T1000 (cell line): ENCODE data around the gene GMEB2.

Experiments
- DNase-seq: peaks from one replicate; lab custom pipeline; 2025; ENCODE audit warnings: mixed read lengths; lab: John Stamatoyannopoulos, UW

The GMEB2 gene

GRCh38 chr20:63589261-63590217, 37.4 kb downstream of the GMEB2 start:
- no peak for DNase-seq

- no peak for DNase-seq
These were observed 38.3 kb downstream of the GMEB2 start for GRCh38 chr20:63588641-63589041.

- DNase-seq = no peak
These were observed 38.9 kb downstream of the GMEB2 start for GRCh38 chr20:63587776-63588591.

DNA sequence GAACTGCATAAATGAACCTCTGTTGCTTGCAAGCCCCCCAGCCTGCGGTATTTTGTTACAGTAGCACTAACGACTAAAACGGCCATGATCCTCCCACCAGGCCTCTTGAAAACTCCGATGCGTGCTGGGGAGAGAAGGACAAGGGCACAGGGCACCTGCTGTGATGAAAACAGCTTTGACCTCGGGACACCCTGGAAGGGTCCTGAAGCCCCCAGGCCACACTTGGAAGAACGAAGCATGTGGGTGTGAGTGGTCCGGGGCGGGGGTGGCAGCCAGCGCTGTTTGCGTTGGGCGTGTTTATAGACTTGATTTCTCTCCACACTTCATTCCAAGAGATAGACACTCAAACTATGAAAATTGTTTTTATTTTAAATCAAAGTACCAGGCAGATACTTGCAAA, 39.6 kb downstream of the GMEB2 start:
- DNase-seq = no peak

- DNase-seq = no peak
These were observed 40.1 kb downstream of the GMEB2 start for GRCh38 chr20:63586797-63587196.

DNA sequence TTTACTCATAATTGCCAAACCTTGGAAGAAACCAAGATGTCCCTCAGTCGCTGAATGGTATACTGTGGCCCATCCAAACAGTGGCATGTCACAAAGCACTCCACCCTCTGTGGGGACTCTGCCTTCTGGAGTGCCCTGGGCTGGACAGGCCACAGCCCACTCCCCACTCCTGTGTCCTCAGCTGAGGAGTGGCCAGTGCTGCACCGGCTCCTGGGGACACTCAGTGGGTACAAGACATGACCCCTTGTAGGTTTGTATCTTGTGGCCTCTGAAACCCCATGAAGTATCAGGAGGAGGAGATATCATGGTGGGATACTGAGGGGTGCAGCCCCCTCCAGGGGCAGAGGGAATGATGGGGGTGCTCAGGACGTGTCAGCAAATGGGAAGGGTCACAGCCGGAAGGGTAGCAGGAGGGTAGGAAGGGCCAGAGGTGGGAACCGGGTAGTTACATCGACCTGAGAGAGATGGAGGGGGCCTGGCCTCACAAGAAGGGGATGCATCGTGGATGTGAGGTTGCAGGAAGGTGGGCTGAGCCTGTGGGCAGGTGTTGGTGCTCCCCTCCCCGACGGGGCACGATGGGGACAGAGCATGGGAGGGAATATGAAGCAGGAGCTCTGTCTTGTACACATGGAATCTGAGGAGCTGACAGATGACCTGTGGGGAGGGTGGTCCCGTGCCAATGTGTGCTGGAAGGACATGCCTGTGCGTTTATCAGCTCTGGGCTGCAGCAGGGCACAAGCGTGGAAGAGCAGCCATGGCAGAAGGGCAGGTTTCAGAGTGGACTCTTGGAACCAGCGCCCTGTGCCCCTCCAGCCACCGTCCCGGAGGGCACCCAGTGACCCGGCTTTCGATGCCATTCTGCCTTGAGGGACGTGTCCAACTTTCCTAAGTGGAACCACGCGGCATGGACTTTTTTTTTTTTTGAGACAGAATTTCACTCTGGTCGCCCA, 41.0 kb downstream of the GMEB2 start:
- DNase-seq = no peak

- no peak for DNase-seq
These were observed 44.4 kb downstream of the GMEB2 start for GRCh38 chr20:63582382-63583063.

DNA sequence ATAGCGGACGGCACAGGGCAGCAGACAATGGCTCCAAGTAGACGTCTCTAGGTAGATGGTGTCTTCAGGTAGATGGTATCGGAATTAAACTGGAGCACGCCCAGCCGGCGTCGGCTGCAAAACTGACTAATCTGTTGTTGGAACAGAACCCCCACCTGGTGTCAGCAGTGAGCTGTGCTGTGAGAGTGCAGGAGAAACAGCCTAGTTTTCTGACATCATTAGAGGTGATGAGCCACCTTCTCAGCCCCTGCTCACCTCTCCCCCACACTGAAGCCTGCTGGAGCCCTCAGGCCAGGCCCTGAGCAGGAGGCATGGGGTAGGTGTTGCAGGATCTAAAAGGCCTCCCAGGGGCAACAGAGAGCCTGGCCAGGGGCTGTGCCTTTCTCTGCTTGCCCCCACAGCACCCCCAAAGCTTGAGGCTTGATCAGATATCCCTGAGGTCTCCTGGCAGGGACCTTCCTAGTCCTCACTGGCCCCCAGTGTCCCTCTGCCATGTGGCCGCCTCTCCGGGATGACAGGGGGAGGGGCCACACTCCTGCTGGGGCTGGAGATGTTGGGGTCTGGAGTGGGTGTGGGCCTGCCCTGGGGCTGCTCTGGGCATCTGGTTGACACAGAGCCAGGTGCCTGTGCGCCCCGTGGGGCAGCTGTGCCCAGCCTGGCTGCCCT, 46.0 kb downstream of the GMEB2 start:
- DNase-seq = no peak

DNA sequence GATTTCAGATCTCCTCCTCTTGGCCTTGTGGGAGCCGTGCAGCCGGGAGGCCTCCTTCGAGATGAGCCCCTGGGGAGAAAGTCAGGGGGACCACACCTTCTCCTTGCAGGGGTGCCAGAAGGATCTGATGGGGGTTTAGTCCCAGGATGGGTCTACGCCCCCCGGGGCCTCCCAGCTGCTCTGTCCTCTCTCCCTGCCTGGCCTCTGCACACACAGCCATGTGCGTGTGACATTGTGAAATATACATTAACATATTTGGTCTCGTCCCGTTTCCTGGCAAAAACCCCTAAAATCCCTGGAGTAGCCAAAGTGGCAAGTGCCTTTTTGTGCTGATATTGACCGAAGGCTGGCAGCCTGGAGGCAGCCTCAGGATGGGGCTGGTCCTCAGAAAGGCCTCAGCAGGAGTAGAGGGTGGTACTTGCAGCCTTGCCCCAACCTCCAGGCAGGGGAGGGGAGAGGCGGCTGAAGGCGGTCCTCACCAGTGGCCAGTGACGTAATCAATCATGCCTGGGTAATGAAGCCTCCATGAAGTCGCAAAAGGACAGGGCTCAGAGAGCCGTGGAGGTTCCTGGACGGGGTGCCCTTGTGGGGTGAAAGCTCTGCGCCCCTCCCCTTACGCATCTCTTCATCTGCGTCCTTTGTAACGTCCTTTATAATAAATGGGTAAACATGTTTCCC, 47.7 kb downstream of the GMEB2 start:
- no peak for DNase-seq

DNA sequence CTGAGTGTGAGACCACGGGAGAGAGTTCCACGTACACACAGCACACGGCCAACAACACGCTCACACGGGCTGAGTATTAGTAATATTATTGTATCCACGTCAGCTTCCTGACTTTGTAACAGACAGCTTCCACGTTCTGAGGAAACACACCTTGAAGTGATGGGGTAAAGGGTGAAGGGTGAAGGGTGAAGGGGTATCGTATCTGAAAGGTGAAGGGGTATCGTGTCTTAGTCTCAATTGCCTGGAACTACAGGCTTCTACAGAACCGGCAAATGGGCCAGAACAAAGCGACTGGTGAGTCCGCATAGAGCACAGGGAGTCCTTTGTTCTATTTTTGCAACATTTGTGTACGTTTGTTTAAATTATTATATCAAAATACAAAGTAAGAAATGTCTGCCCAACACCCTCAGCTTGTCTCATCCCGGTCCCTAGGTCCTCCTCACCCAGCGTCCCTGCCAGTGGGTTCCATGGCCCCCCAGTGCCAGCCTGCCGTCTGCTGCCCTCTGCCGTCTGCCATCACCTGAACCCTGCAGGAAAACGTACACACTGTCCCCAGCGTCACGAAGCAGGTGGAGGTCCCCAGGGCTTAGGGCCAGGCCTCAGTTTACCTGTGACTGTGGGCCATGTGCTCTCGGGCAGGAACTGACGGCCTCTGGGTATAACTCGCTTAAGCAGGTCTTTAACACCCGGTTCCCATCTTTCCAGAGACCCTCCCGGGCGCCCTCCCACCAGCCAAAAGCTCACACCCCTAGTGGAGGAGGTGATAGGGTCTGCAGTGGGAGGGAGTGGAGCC, 48.5 kb downstream of the GMEB2 start:
- DNase-seq = no peak

- no peak for DNase-seq
These were observed 49.5 kb downstream of the GMEB2 start for GRCh38 chr20:63577317-63577894.

- no peak for DNase-seq
These were observed 50.6 kb downstream of the GMEB2 start for GRCh38 chr20:63576311-63576710.

- DNase-seq = no peak
These were observed 51.8 kb downstream of the GMEB2 start for GRCh38 chr20:63574829-63575743.

GRCh38 chr20:63574156-63574828, 52.6 kb downstream of the GMEB2 start, which contains the start of gene HELZ2:
Gene HELZ2, minus strand, starts transcription at chr20:63574239. Its CDS starts 1,854 bp downstream, at chr20:63572385.
- peak; percentile 36 for DNase-seq

GRCh38 chr20:63573647-63574131, 53.2 kb downstream of the GMEB2 start:
- no peak for DNase-seq

GRCh38 chr20:63572788-63573646, 53.9 kb downstream of the GMEB2 start:
- DNase-seq = no peak
